Right lobe of liver (tissue), 4 donors: ENCODE measurements around the gene B4GALT2.

Source experiments
- POLR2A ChIP-seq: fragments of 450-650 bp; IDR thresholded peaks from one replicate; pipeline ENCODE4 v1.6.1; 2017; ENCODE audit warnings: antibody characterized with exemption, mild to moderate bottlenecking
- TF ChIP-seq, protein P1 (sequence below), 4 donors: fragments of 200-600 bp in 3 of 4; fragments of 450-650 bp in 1 of 4; IDR thresholded peaks; one replicate each; pipeline versions ENCODE4 v1.5.1 to v1.8.0; 2016 to 2022; ENCODE audit warnings: antibody characterized with exemption in 4 of 4, mild to moderate bottlenecking in 2 of 4
- donor health status: DM: no; HTN: no; CAD: no.
- donor health status: DM: no; HTN: no; CAD: no.
- donor health status: DM: no; HTN: yes; CAD: no.

DNA sequence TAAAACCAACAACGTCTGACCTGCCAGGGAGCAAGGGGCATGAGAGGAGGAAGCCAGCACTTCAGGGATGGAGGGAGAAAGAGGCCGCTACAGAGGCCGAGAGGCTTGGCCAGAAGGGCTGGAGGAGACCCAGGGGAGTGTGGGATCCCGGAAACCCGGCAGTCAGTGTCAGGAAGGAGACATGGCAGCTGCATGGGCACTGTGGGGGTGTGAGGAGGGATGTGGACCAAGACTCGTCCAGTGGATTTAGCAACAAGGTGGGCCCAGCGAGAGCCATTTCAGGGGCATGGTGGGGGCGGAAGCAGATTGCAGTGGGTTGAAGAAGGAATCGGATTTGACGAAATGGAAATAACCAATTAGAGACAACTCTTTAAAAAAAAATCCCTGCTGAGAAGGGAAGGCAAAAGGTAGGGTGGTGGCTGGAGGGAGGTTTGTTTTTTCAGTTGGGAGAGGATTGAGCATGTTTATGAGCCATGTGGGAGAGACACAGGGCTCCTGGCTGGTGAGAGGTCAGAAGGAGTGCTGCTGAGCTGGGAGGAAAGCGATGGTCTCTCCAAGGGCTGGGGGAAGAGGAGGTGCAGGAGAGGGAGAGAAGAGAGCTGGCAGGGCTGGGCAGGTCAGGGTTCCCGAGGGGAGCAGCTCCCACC, 4.4 kb downstream of the B4GALT2 start:
- TF ChIP-seq, protein P1, sequence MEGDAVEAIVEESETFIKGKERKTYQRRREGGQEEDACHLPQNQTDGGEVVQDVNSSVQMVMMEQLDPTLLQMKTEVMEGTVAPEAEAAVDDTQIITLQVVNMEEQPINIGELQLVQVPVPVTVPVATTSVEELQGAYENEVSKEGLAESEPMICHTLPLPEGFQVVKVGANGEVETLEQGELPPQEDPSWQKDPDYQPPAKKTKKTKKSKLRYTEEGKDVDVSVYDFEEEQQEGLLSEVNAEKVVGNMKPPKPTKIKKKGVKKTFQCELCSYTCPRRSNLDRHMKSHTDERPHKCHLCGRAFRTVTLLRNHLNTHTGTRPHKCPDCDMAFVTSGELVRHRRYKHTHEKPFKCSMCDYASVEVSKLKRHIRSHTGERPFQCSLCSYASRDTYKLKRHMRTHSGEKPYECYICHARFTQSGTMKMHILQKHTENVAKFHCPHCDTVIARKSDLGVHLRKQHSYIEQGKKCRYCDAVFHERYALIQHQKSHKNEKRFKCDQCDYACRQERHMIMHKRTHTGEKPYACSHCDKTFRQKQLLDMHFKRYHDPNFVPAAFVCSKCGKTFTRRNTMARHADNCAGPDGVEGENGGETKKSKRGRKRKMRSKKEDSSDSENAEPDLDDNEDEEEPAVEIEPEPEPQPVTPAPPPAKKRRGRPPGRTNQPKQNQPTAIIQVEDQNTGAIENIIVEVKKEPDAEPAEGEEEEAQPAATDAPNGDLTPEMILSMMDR (IDR thresholded peaks at IDR 0.05), result no peak
- TF ChIP-seq POLR2A, result no peak
